Neural progenitor cell (in vitro differentiated cells): Measurements from ENCODE around the gene PCSK2.

Experiments used
- EZH2 ChIP-seq: fragments of 200-600 bp; sonication (generic); IDR thresholded peaks from 2 replicates; pipeline ENCODE4 v1.6.1; 2017; ENCODE audit warnings: antibody characterized with exemption, mild to moderate bottlenecking, moderate library complexity
- EZH2phosphoT487 ChIP-seq: fragments of 200-600 bp; sonication (generic); IDR thresholded peaks from 2 replicates; pipeline ENCODE4 v1.6.1; 2017; ENCODE audit warnings: antibody characterized with exemption
- TF ChIP-seq, protein P1 (sequence below): fragments of 200-600 bp; sonication (generic); IDR thresholded peaks from 2 replicates; pipeline ENCODE4 v1.5.1; 2017; ENCODE audit warnings: antibody characterized with exemption, mild to moderate bottlenecking

- TF ChIP-seq, protein P1, sequence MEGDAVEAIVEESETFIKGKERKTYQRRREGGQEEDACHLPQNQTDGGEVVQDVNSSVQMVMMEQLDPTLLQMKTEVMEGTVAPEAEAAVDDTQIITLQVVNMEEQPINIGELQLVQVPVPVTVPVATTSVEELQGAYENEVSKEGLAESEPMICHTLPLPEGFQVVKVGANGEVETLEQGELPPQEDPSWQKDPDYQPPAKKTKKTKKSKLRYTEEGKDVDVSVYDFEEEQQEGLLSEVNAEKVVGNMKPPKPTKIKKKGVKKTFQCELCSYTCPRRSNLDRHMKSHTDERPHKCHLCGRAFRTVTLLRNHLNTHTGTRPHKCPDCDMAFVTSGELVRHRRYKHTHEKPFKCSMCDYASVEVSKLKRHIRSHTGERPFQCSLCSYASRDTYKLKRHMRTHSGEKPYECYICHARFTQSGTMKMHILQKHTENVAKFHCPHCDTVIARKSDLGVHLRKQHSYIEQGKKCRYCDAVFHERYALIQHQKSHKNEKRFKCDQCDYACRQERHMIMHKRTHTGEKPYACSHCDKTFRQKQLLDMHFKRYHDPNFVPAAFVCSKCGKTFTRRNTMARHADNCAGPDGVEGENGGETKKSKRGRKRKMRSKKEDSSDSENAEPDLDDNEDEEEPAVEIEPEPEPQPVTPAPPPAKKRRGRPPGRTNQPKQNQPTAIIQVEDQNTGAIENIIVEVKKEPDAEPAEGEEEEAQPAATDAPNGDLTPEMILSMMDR, result no peak
- TF ChIP-seq EZH2 (no peak), EZH2phosphoT487 (no peak)
Observed at GRCh38 chr20:17421493-17421892, 194.7 kb downstream of the PCSK2 start.
